WTC11 (cell line): Measurements from ENCODE around the gene RTCA. TPM values are rescaled to one million over a fixed set of nuclear protein-coding genes. Genes with fewer than 3 reads are reported as not detected.
A peak's percentile ranks its signal among the peaks of the same experiment; 100 is the strongest.

Experiments used
- ATAC-seq: fragments of 200-7000 bp; cut with Tn5 transposase; 2 replicates; pipeline ENCODE4 v1.10.0; 2021; ENCODE audit warnings: mild to moderate bottlenecking, moderate library complexity
- CTCF ChIA-PET: fragments of 300-600 bp; sonication (Branson Sonifier 250); formaldehyde crosslinking; loops from one replicate; lab custom pipeline; 2021; ENCODE audit warnings: antibody characterized with exemption; lab: Charles Lee
- POLR2A ChIA-PET: fragments of 350-600 bp; sonication (Branson Sonifier 250); formaldehyde crosslinking; loops from one replicate; lab custom pipeline; 2021; ENCODE audit warnings: antibody characterized with exemption; lab: Charles Lee
- DNase-seq: peaks from one replicate; pipeline ENCODE4 v3.0.0; 2021; ENCODE audit warnings: low spot score
- H3K27ac Mint-ChIP-seq: 2 replicates; pipeline ENCODE4 v1.8.0; 2021; ENCODE audit warnings: mixed read lengths
- H3K27me3 Mint-ChIP-seq: 2 replicates; pipeline ENCODE4 v1.8.0; 2021; ENCODE audit warnings: low read depth, mild to moderate bottlenecking, moderate library complexity, mixed read lengths
- H3K36me3 Mint-ChIP-seq: 2 replicates; pipeline ENCODE4 v1.8.0; 2021; ENCODE audit warnings: mixed read lengths
- H3K4me1 Mint-ChIP-seq: 2 replicates; pipeline ENCODE4 v1.8.0; 2022; ENCODE audit warnings: mixed read lengths
- H3K4me3 Mint-ChIP-seq: 2 replicates; pipeline ENCODE4 v1.8.0; 2021; ENCODE audit warnings: mild to moderate bottlenecking, moderate library complexity, mixed read lengths
- H3K9me3 Mint-ChIP-seq: 2 replicates; pipeline ENCODE4 v1.8.0; 2021; ENCODE audit warnings: mixed read lengths
- CREM ChIP-seq: sonication (generic); formaldehyde crosslinking; IDR thresholded peaks from 2 replicates; pipeline ENCODE4 v1.8.1; 2022; ENCODE audit warnings: mild to moderate bottlenecking, missing genetic modification reagents, moderate library complexity
- EMX1 ChIP-seq: fragments of 250-450 bp; sonication (Bioruptor Pico); IDR thresholded peaks from 2 replicates; pipeline ENCODE4 v1.8.0; 2021; ENCODE audit warnings: mild to moderate bottlenecking
- ETV6 ChIP-seq: sonication (generic); formaldehyde crosslinking; IDR thresholded peaks from 2 replicates; pipeline ENCODE4 v1.8.1; 2022; ENCODE audit warnings: mild to moderate bottlenecking, missing genetic modification reagents
- FOXK1 ChIP-seq: sonication (generic); formaldehyde crosslinking; IDR thresholded peaks from 2 replicates; pipeline ENCODE4 v1.8.0; 2022; ENCODE audit warnings: mild to moderate bottlenecking, moderate library complexity, missing genetic modification reagents
- FOXP1 ChIP-seq: sonication (generic); formaldehyde crosslinking; IDR thresholded peaks from 2 replicates; pipeline ENCODE4 v1.8.0; 2022; ENCODE audit warnings: missing genetic modification reagents, mild to moderate bottlenecking, moderate library complexity, borderline replicate concordance
- GABPB1 ChIP-seq: sonication (generic); formaldehyde crosslinking; IDR thresholded peaks from 2 replicates; pipeline ENCODE4 v1.8.1; 2023; ENCODE audit warnings: mild to moderate bottlenecking, missing genetic modification reagents
- JUN ChIP-seq: sonication (generic); formaldehyde crosslinking; IDR thresholded peaks from 2 replicates; pipeline ENCODE4 v1.8.0; 2023; ENCODE audit warnings: mild to moderate bottlenecking, missing genetic modification reagents
- MYBL2 ChIP-seq: sonication (generic); formaldehyde crosslinking; IDR thresholded peaks from 2 replicates; pipeline ENCODE4 v1.8.1; 2023; ENCODE audit warnings: mild to moderate bottlenecking, moderate library complexity, missing genetic modification reagents
- NFE2L1 ChIP-seq: sonication (generic); formaldehyde crosslinking; IDR thresholded peaks from 2 replicates; pipeline ENCODE4 v1.8.1; 2023; ENCODE audit warnings: missing genetic modification reagents
- NFYB ChIP-seq: sonication (generic); formaldehyde crosslinking; conservative IDR thresholded peaks from 2 replicates; pipeline ENCODE4 v1.8.0; 2022; ENCODE audit warnings: low read depth, missing genetic modification reagents
- SMAD4 ChIP-seq: sonication (generic); formaldehyde crosslinking; IDR thresholded peaks from 2 replicates; pipeline ENCODE4 v1.8.0; 2022; ENCODE audit warnings: mild to moderate bottlenecking, missing genetic modification reagents
- SP1 ChIP-seq: sonication (generic); formaldehyde crosslinking; conservative IDR thresholded peaks from 2 replicates; pipeline ENCODE4 v1.8.1; 2022; ENCODE audit warnings: missing genetic modification reagents
- TEAD1 ChIP-seq: sonication (generic); formaldehyde crosslinking; IDR thresholded peaks from 2 replicates; pipeline ENCODE4 v1.8.0; 2022; ENCODE audit warnings: mild to moderate bottlenecking, missing genetic modification reagents
- TEAD4 ChIP-seq: sonication (generic); formaldehyde crosslinking; IDR thresholded peaks from 2 replicates; pipeline ENCODE4 v1.8.0; 2022; ENCODE audit warnings: mild to moderate bottlenecking, missing genetic modification reagents
- ZNF121 ChIP-seq: sonication (generic); formaldehyde crosslinking; IDR thresholded peaks from 2 replicates; pipeline ENCODE4 v1.8.0; 2023; ENCODE audit warnings: missing genetic modification reagents
- ZNF232 ChIP-seq: sonication (generic); formaldehyde crosslinking; IDR thresholded peaks from 2 replicates; pipeline ENCODE4 v1.8.0; 2022; ENCODE audit warnings: mild to moderate bottlenecking, missing genetic modification reagents
- ZNF263 ChIP-seq: sonication (generic); formaldehyde crosslinking; IDR thresholded peaks from 2 replicates; pipeline ENCODE4 v1.8.1; 2022; ENCODE audit warnings: low read depth, mild to moderate bottlenecking, moderate library complexity, missing genetic modification reagents
- ZNF416 ChIP-seq: fragments of 250-450 bp; sonication (Bioruptor Pico); IDR thresholded peaks from 2 replicates; pipeline ENCODE4 v1.9.0; 2021; ENCODE audit warnings: mild to moderate bottlenecking, inconsistent platforms
- total RNA-seq: library from RNA; stranded (reverse); gene quantifications from 3 replicates; pipeline ENCODE4 v1.2.3, GENCODE V29; 2021
- TF ChIP-seq, protein P1 (sequence below): sonication (generic); formaldehyde crosslinking; IDR thresholded peaks from 2 replicates; pipeline ENCODE4 v1.8.0; 2023; ENCODE audit warnings: missing genetic modification reagents, mild to moderate bottlenecking, borderline replicate concordance
- TF ChIP-seq, protein P2 (sequence below): sonication (generic); formaldehyde crosslinking; IDR thresholded peaks from 2 replicates; pipeline ENCODE4 v1.8.0; 2022; ENCODE audit warnings: mild to moderate bottlenecking, missing genetic modification reagents
- TF ChIP-seq, protein P3 (sequence below): sonication (generic); formaldehyde crosslinking; IDR thresholded peaks from 2 replicates; pipeline ENCODE4 v1.8.0; 2023; ENCODE audit warnings: mild to moderate bottlenecking, missing genetic modification reagents
- TF ChIP-seq, protein P4 (sequence below): sonication (generic); formaldehyde crosslinking; IDR thresholded peaks from 2 replicates; pipeline ENCODE4 v1.8.1; 2023; ENCODE audit warnings: mild to moderate bottlenecking, missing genetic modification reagents, moderate library complexity
- TF ChIP-seq, protein P5 (sequence below): fragments of 250-450 bp; sonication (Bioruptor Pico); IDR thresholded peaks from 2 replicates; pipeline ENCODE4 v1.9.0; 2021; ENCODE audit warnings: moderate library complexity, mild to moderate bottlenecking, inconsistent platforms, borderline replicate concordance
- TF ChIP-seq, protein P6 (sequence below): sonication (generic); formaldehyde crosslinking; IDR thresholded peaks from 2 replicates; pipeline ENCODE4 v1.8.0; 2022; ENCODE audit warnings: mild to moderate bottlenecking, missing genetic modification reagents

Gene RTCA
- total RNA-seq, 1 experiment from 2014 or later = 35.7 TPM

- H3K4me3 Mint-ChIP-seq = no peak within 1 kb of the TSS
- CTCF ChIA-PET = interaction anchor here (1.0 to 2.3 kb wide), 6 partner anchors 16 to 214 kb away, joined by 3 to 10 read pairs (median 4); partner anchors contain the start of genes CDC14A and RTCA
- no peaks in the 10 kb centered on the region for H3K27me3 Mint-ChIP-seq
- peaks cover 12% of the 10 kb centered on the region for H3K4me1 Mint-ChIP-seq
- H3K9me3 Mint-ChIP-seq = no peaks in the 10 kb centered on the region
- POLR2A ChIA-PET = interaction anchor here (0.8 to 3.4 kb wide), 6 partner anchors 12 to 117 kb away, joined by 4 to 32 read pairs (median 6); partner anchors contain the start of genes CDC14A, RTCA, SASS6 and TRMT13
- peak; percentile 100 for ATAC-seq
- 0 out of 2 replicates have a peak, but pooled peaks have one; percentile 53 for TF ChIP-seq TEAD4 (CRISPR knock-in tag)
- TF ChIP-seq SMAD4 (CRISPR knock-in tag) = no peak
- peak; percentile 88 for TF ChIP-seq SP1 (CRISPR knock-in tag)
- TF ChIP-seq, protein P1, sequence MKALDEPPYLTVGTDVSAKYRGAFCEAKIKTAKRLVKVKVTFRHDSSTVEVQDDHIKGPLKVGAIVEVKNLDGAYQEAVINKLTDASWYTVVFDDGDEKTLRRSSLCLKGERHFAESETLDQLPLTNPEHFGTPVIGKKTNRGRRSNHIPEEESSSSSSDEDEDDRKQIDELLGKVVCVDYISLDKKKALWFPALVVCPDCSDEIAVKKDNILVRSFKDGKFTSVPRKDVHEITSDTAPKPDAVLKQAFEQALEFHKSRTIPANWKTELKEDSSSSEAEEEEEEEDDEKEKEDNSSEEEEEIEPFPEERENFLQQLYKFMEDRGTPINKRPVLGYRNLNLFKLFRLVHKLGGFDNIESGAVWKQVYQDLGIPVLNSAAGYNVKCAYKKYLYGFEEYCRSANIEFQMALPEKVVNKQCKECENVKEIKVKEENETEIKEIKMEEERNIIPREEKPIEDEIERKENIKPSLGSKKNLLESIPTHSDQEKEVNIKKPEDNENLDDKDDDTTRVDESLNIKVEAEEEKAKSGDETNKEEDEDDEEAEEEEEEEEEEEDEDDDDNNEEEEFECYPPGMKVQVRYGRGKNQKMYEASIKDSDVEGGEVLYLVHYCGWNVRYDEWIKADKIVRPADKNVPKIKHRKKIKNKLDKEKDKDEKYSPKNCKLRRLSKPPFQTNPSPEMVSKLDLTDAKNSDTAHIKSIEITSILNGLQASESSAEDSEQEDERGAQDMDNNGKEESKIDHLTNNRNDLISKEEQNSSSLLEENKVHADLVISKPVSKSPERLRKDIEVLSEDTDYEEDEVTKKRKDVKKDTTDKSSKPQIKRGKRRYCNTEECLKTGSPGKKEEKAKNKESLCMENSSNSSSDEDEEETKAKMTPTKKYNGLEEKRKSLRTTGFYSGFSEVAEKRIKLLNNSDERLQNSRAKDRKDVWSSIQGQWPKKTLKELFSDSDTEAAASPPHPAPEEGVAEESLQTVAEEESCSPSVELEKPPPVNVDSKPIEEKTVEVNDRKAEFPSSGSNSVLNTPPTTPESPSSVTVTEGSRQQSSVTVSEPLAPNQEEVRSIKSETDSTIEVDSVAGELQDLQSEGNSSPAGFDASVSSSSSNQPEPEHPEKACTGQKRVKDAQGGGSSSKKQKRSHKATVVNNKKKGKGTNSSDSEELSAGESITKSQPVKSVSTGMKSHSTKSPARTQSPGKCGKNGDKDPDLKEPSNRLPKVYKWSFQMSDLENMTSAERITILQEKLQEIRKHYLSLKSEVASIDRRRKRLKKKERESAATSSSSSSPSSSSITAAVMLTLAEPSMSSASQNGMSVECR (CRISPR knock-in tag) = peak; percentile 53; the same call in 1 of the 2 replicates
- TF ChIP-seq, protein P2, sequence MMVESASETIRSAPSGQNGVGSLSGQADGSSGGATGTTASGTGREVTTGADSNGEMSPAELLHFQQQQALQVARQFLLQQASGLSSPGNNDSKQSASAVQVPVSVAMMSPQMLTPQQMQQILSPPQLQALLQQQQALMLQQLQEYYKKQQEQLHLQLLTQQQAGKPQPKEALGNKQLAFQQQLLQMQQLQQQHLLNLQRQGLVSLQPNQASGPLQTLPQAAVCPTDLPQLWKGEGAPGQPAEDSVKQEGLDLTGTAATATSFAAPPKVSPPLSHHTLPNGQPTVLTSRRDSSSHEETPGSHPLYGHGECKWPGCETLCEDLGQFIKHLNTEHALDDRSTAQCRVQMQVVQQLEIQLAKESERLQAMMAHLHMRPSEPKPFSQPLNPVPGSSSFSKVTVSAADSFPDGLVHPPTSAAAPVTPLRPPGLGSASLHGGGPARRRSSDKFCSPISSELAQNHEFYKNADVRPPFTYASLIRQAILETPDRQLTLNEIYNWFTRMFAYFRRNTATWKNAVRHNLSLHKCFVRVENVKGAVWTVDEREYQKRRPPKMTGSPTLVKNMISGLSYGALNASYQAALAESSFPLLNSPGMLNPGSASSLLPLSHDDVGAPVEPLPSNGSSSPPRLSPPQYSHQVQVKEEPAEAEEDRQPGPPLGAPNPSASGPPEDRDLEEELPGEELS (CRISPR knock-in tag) = peak; percentile 63; the same call in 1 of the 2 replicates
- 0 out of 2 replicates have a peak, but pooled peaks have one; percentile 37 for TF ChIP-seq ZNF416 (CRISPR knock-in tag)
- peak; percentile 47; the same call in 1 of the 2 replicates for TF ChIP-seq FOXP1 (CRISPR knock-in tag)
- TF ChIP-seq TEAD1 = peak; percentile 89
- TF ChIP-seq CREM (CRISPR knock-in tag) = peak; percentile 66
- peak; percentile 60 for TF ChIP-seq NFYB
- TF ChIP-seq, protein P3, sequence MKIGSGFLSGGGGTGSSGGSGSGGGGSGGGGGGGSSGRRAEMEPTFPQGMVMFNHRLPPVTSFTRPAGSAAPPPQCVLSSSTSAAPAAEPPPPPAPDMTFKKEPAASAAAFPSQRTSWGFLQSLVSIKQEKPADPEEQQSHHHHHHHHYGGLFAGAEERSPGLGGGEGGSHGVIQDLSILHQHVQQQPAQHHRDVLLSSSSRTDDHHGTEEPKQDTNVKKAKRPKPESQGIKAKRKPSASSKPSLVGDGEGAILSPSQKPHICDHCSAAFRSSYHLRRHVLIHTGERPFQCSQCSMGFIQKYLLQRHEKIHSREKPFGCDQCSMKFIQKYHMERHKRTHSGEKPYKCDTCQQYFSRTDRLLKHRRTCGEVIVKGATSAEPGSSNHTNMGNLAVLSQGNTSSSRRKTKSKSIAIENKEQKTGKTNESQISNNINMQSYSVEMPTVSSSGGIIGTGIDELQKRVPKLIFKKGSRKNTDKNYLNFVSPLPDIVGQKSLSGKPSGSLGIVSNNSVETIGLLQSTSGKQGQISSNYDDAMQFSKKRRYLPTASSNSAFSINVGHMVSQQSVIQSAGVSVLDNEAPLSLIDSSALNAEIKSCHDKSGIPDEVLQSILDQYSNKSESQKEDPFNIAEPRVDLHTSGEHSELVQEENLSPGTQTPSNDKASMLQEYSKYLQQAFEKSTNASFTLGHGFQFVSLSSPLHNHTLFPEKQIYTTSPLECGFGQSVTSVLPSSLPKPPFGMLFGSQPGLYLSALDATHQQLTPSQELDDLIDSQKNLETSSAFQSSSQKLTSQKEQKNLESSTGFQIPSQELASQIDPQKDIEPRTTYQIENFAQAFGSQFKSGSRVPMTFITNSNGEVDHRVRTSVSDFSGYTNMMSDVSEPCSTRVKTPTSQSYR = no peak
- TF ChIP-seq, protein P4, sequence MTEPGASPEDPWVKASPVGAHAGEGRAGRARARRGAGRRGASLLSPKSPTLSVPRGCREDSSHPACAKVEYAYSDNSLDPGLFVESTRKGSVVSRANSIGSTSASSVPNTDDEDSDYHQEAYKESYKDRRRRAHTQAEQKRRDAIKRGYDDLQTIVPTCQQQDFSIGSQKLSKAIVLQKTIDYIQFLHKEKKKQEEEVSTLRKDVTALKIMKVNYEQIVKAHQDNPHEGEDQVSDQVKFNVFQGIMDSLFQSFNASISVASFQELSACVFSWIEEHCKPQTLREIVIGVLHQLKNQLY (CRISPR knock-in tag) = no peak
- no peak for TF ChIP-seq ZNF232 (CRISPR knock-in tag)
- TF ChIP-seq GABPB1 (CRISPR knock-in tag) = no peak; the same call in 1 of the 2 replicates
- peak; percentile 79; the same call in 1 of the 2 replicates for TF ChIP-seq FOXK1 (CRISPR knock-in tag)
- peak; percentile 68; the same call in 1 of the 2 replicates for TF ChIP-seq NFE2L1 (CRISPR knock-in tag)
- TF ChIP-seq ETV6 (CRISPR knock-in tag) = peak; percentile 83
- no peak for TF ChIP-seq ZNF263 (CRISPR knock-in tag)
- TF ChIP-seq MYBL2 (CRISPR knock-in tag) = peak; percentile 70; the same call in 1 of the 2 replicates
- TF ChIP-seq, protein P5, sequence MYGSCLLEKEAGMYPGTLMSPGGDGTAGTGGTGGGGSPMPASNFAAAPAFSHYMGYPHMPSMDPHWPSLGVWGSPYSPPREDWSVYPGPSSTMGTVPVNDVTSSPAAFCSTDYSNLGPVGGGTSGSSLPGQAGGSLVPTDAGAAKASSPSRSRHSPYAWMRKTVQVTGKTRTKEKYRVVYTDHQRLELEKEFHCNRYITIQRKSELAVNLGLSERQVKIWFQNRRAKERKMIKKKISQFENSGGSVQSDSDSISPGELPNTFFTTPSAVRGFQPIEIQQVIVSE (CRISPR knock-in tag) = no peak
- TF ChIP-seq, protein P6, sequence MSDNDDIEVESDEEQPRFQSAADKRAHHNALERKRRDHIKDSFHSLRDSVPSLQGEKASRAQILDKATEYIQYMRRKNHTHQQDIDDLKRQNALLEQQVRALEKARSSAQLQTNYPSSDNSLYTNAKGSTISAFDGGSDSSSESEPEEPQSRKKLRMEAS (CRISPR knock-in tag) = peak; percentile 77
- TF ChIP-seq EMX1 (CRISPR knock-in tag) = no peak
- TF ChIP-seq ZNF121 (CRISPR knock-in tag) = no peak
- no peak for TF ChIP-seq JUN
- TF ChIP-seq, all 79 proteins: peak for 14
- peak; percentile 97 for DNase-seq
- Mint-ChIP-seq H3K27ac (peak within 1 kb of the TSS; percentile 70), H3K36me3 (no peaks in the 10 kb centered on the region)
These were observed 16.3 kb upstream of the RTCA start, which contains the start of gene DBT for GRCh38 chr1:100249537-100250257. TSS of gene DBT (minus strand) at chr1:100249834. CDS start at chr1:100249820, 14 bp downstream.
